A673 (cell line): ENCODE data around the gene FBXL2. TPM values are rescaled to one million over a fixed set of nuclear protein-coding genes. Genes with fewer than 3 reads are reported as not detected.
A peak's percentile ranks its signal among the peaks of the same experiment; 100 is the strongest.

Experiments used
- BruUV-seq: library from RNA; stranded (reverse); fragments of 400-500 nt; replicated peaks from 2 replicates; lab custom pipeline; 2021; lab: Mats Ljungman, UMichigan
- CTCF ChIA-PET: fragments of 300-600 bp; sonication (Branson Sonifier 250); formaldehyde crosslinking; loops from one replicate; lab custom pipeline; 2022; ENCODE audit warnings: antibody characterized with exemption; lab: Charles Lee
- POLR2A ChIA-PET: fragments of 300-600 bp; sonication (Branson Sonifier 250); formaldehyde crosslinking; loops from one replicate; lab custom pipeline; 2022; ENCODE audit warnings: antibody characterized with exemption; ENCODE audit not compliant: low non-redundant PET; lab: Charles Lee
- DNase-seq: peaks from one replicate; pipeline ENCODE4 v3.0.0-alpha.2; 2015; ENCODE audit warnings: low spot score
- H3K27ac ChIP-seq: fragments of 200-600 bp; sonication (generic); 2 replicates; pipeline ENCODE4 v1.5.1; 2016; ENCODE audit warnings: mixed run types, low read depth, mild to moderate bottlenecking, mixed read lengths, antibody characterized with exemption, low read length; ENCODE audit not compliant: poor library complexity, severe bottlenecking
- H3K27me3 ChIP-seq: fragments of 200-600 bp; sonication (generic); replicated peaks from 2 replicates; pipeline ENCODE4 v1.6.1; 2017; ENCODE audit warnings: mixed run types, low read depth, mild to moderate bottlenecking, mixed read lengths, antibody characterized with exemption, low read length; ENCODE audit not compliant: insufficient read depth, poor library complexity
- H3K36me3 ChIP-seq: fragments of 200-600 bp; sonication (generic); 2 replicates; pipeline ENCODE4 v1.6.1; 2016; ENCODE audit warnings: mixed run types, mild to moderate bottlenecking, mixed read lengths, antibody characterized with exemption, low read length; ENCODE audit not compliant: insufficient read depth, poor library complexity, severe bottlenecking
- H3K4me1 ChIP-seq: fragments of 200-600 bp; sonication (generic); 2 replicates; pipeline ENCODE4 v1.6.1; 2017; ENCODE audit warnings: mixed run types, mild to moderate bottlenecking, mixed read lengths, antibody characterized with exemption, low read length; ENCODE audit not compliant: insufficient read depth, poor library complexity, severe bottlenecking
- H3K4me3 ChIP-seq: fragments of 200-600 bp; sonication (generic); 2 replicates; pipeline ENCODE4 v1.5.1; 2016; ENCODE audit warnings: low read depth, mixed run types, mild to moderate bottlenecking, mixed read lengths, low read length; ENCODE audit not compliant: poor library complexity, severe bottlenecking
- H3K9me3 ChIP-seq: fragments of 200-600 bp; sonication (generic); 2 replicates; pipeline ENCODE4 v1.6.1; 2016; ENCODE audit warnings: mixed run types, low read depth, mild to moderate bottlenecking, mixed read lengths, antibody characterized with exemption, low read length; ENCODE audit not compliant: poor library complexity, severe bottlenecking
- EZH2 ChIP-seq: fragments of 200-600 bp; sonication (generic); IDR thresholded peaks from 2 replicates; pipeline ENCODE4 v1.6.1; 2017; ENCODE audit warnings: borderline replicate concordance, low read depth, mild to moderate bottlenecking, mixed read lengths, antibody characterized with exemption, low read length; ENCODE audit not compliant: poor library complexity, severe bottlenecking
- intact Hi-C: fragments of 100-400 bp; cut with micrococcal nuclease; formaldehyde crosslinking; loops from one replicate; pipeline ENCODE4 v1.10.0; 2022; ENCODE audit not compliant: unreplicated experiment
- total RNA-seq: library from RNA; stranded (reverse); gene quantifications from 2 replicates; pipeline ENCODE4 v1.2.3, GENCODE V29; 2021
- TF ChIP-seq, protein P1 (sequence below): fragments of 300-800, 200-600 bp; sonication (generic); conservative IDR thresholded peaks from 2 replicates; pipeline ENCODE4 v1.5.1; 2017; ENCODE audit warnings: low read depth, mild to moderate bottlenecking, antibody characterized with exemption, low read length, moderate library complexity, mixed read lengths

The FBXL2 gene
- total RNA-seq, 1 experiment from 2014 or later: 7.8 TPM

GRCh38 chr3:33364060-33364459 is 86.8 kb downstream of the FBXL2 start:
- H3K27ac ChIP-seq: no peak overlapping the region
- no peaks in the 10 kb centered on the region for H3K9me3 ChIP-seq
- no peak overlapping the region for H3K4me3 ChIP-seq
- intact Hi-C loops: no loop called here
- BruUV-seq: no TSS peak
- no peaks in the 10 kb centered on the region for H3K27me3 ChIP-seq
- no peaks in the 10 kb centered on the region for H3K36me3 ChIP-seq
- POLR2A ChIA-PET: no interaction called here
- CTCF ChIA-PET: interaction anchor here (1.2 kb wide), 1 partner anchor 9 kb away, joined by 4 read pairs; no protein-coding TSS in a partner anchor
- H3K4me1 ChIP-seq: no peaks in the 10 kb centered on the region
- TF ChIP-seq EZH2: no peak
- TF ChIP-seq, protein P1, sequence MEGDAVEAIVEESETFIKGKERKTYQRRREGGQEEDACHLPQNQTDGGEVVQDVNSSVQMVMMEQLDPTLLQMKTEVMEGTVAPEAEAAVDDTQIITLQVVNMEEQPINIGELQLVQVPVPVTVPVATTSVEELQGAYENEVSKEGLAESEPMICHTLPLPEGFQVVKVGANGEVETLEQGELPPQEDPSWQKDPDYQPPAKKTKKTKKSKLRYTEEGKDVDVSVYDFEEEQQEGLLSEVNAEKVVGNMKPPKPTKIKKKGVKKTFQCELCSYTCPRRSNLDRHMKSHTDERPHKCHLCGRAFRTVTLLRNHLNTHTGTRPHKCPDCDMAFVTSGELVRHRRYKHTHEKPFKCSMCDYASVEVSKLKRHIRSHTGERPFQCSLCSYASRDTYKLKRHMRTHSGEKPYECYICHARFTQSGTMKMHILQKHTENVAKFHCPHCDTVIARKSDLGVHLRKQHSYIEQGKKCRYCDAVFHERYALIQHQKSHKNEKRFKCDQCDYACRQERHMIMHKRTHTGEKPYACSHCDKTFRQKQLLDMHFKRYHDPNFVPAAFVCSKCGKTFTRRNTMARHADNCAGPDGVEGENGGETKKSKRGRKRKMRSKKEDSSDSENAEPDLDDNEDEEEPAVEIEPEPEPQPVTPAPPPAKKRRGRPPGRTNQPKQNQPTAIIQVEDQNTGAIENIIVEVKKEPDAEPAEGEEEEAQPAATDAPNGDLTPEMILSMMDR: no peak
- DNase-seq: no peak

DNA sequence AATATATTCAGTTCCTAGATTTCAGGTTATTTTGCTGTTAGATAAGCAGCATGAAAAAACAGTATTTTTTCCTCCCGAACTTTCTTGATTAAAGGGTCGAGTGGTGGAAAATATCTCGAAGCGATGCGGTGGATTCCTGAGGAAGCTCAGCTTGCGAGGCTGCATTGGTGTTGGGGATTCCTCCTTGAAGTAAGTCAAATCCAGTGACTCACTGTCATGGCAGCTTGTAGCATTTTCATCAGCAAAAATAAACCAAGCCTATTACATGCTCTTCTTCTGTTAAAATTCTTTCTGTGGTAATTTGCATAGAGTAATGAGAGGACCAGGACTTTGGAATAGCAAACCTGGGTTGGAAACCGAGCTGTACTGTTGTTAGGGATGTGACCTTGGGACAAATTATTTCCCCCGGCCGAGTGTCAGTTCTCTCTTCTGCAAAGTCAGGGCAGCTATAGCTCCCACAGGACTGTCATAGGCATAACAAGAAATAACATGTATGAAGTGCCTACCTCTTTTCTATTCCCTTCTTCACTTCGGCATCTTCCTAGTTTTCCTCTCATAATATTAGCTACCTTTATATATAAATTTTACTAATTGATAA is 87.4 kb downstream of the FBXL2 start:
- Histone ChIP-seq H3K4me3 (no peak overlapping the region), H3K9me3 (no peaks in the 10 kb centered on the region), H3K36me3 (no peaks in the 10 kb centered on the region), H3K27me3 (no peaks in the 10 kb centered on the region), H3K4me1 (no peaks in the 10 kb centered on the region), H3K27ac (no peak overlapping the region)
- TF ChIP-seq EZH2: no peak
- TF ChIP-seq, protein P1: no peak
- intact Hi-C loops: no loop called here
- ChIA-PET POLR2A (no interaction called here), CTCF (interaction anchor here (1.2 kb wide), 1 partner anchor 8 kb away, joined by 4 read pairs; no protein-coding TSS in a partner anchor)
- DNase-seq: no peak
- no TSS peak for BruUV-seq

- H3K27me3 ChIP-seq: no peaks in the 10 kb centered on the region
- no peak overlapping the region for H3K4me3 ChIP-seq
- H3K36me3 ChIP-seq: no peaks in the 10 kb centered on the region
- no peaks in the 10 kb centered on the region for H3K4me1 ChIP-seq
- no TSS peak for BruUV-seq
- no peaks in the 10 kb centered on the region for H3K9me3 ChIP-seq
- CTCF ChIA-PET: interaction anchor here (0.6 to 2.4 kb wide), 9 partner anchors 8 to 425 kb away, joined by 3 to 83 read pairs (median 4); no protein-coding TSS in a partner anchor
- intact Hi-C loops: loop anchor here (1.0 to 10.0 kb wide), 3 partner anchors 241 to 426 kb away; no protein-coding TSS in a partner anchor
- no peak for TF ChIP-seq EZH2
- TF ChIP-seq, protein P1: peak; percentile 96
- H3K27ac ChIP-seq: no peak overlapping the region
- peak; percentile 76 for DNase-seq
- POLR2A ChIA-PET: no interaction called here
These were observed 95.2 kb downstream of the FBXL2 start for GRCh38 chr3:33372218-33373081.
